ENCODE measurements around the gene RHEBL1. TPM values are rescaled to one million over a fixed set of nuclear protein-coding genes. Genes with fewer than 3 reads are reported as not detected.

The RHEBL1 gene
- total RNA-seq, 4 donors from 2014 or later, result 0.46 to 0.71 TPM; not detected in 2

GRCh38 chr12:49043856-49044258 lies 25.9 kb downstream of the RHEBL1 start:
- in situ Hi-C loops (cut with MboI; ENCODE audit: low sequenced_read_pairs in 4 of 4) (no loop called here), intact Hi-C loops (cut with DNase I; ENCODE audit: low total_unique reads) (loop anchor here (2.0 kb wide), 1 partner anchor 47 kb away; no protein-coding TSS in a partner anchor)
- H3K36me3 ChIP-seq, result peaks cover 0 to 99% of the 10 kb centered on the region in 2 donors
- ATAC-seq (peak in 1 of 2 donors; percentile 80), DNase-seq (peak in 1 of 2 donors; percentile 61)
- no peaks in the 10 kb centered on the region for H3K27me3 ChIP-seq
- peak; percentile 37 to 69 (median 52) for TF ChIP-seq CTCF (IDR thresholded peaks at IDR 0.05 in 4 of 5, conservative IDR thresholded peaks at IDR 0.05 in 1 of 5)
- no peak for TF ChIP-seq POLR2A (IDR thresholded peaks at IDR 0.05)
- no peak overlapping the region for H3K27ac ChIP-seq
- H3K4me1 ChIP-seq, result no peaks in the 10 kb centered on the region
- no peak overlapping the region for H3K4me3 ChIP-seq
- H3K9me3 ChIP-seq, result no peaks in the 10 kb centered on the region

GRCh38 chr12:49043241-49043640 lies 26.5 kb downstream of the RHEBL1 start:
- DNase-seq (no peak), ATAC-seq (no peak)
- Histone ChIP-seq H3K27ac (peak overlapping the region in 1 of 4 donors; percentile 10), H3K4me3 (no peak overlapping the region), H3K4me1 (no peaks in the 10 kb centered on the region), H3K27me3 (no peaks in the 10 kb centered on the region), H3K36me3 (peaks cover 0 to 99% of the 10 kb centered on the region in 2 donors), H3K9me3 (no peaks in the 10 kb centered on the region)
- TF ChIP-seq CTCF (IDR thresholded peaks at IDR 0.05 in 4 of 5, conservative IDR thresholded peaks at IDR 0.05 in 1 of 5) (no peak), POLR2A (IDR thresholded peaks at IDR 0.05) (no peak)
- in situ Hi-C loops (cut with MboI; ENCODE audit: low sequenced_read_pairs in 4 of 4), result no loop called here
- intact Hi-C loops (cut with DNase I; ENCODE audit: low total_unique reads), result loop anchor here (2.0 kb wide), 1 partner anchor 46 kb away; no protein-coding TSS in a partner anchor

GRCh38 chr12:49041881-49042484 lies 27.8 kb downstream of the RHEBL1 start:
- H3K4me3 ChIP-seq, result no peak overlapping the region
- ATAC-seq, result peak in 1 of 2 donors; percentile 21
- TF ChIP-seq POLR2A (IDR thresholded peaks at IDR 0.05) (no peak), CTCF (IDR thresholded peaks at IDR 0.05 in 4 of 5, conservative IDR thresholded peaks at IDR 0.05 in 1 of 5) (no peak)
- H3K27me3 ChIP-seq, result no peaks in the 10 kb centered on the region
- in situ Hi-C loops (cut with MboI; ENCODE audit: low sequenced_read_pairs in 4 of 4) (no loop called here), intact Hi-C loops (cut with DNase I; ENCODE audit: low total_unique reads) (loop anchor here (2.0 kb wide), 1 partner anchor 45 kb away; no protein-coding TSS in a partner anchor)
- H3K27ac ChIP-seq, result no peak overlapping the region
- peaks cover 0 to 100% of the 10 kb centered on the region in 2 donors for H3K36me3 ChIP-seq
- no peaks in the 10 kb centered on the region for H3K9me3 ChIP-seq
- no peak for DNase-seq
- H3K4me1 ChIP-seq, result no peaks in the 10 kb centered on the region

GRCh38 chr12:49041036-49041880 lies 28.5 kb downstream of the RHEBL1 start:
- H3K4me3 ChIP-seq, result no peak overlapping the region
- no peaks in the 10 kb centered on the region for H3K4me1 ChIP-seq
- TF ChIP-seq POLR2A (IDR thresholded peaks at IDR 0.05) (no peak), CTCF (IDR thresholded peaks at IDR 0.05 in 4 of 5, conservative IDR thresholded peaks at IDR 0.05 in 1 of 5) (no peak)
- DNase-seq, result no peak
- peak in 1 of 2 donors; percentile 6 for ATAC-seq
- no peak overlapping the region for H3K27ac ChIP-seq
- H3K9me3 ChIP-seq, result no peaks in the 10 kb centered on the region
- no peaks in the 10 kb centered on the region for H3K27me3 ChIP-seq
- intact Hi-C loops (cut with DNase I; ENCODE audit: low total_unique reads) (no loop called here), in situ Hi-C loops (cut with MboI; ENCODE audit: low sequenced_read_pairs in 4 of 4) (no loop called here)
- peaks cover 0 to 99% of the 10 kb centered on the region in 2 donors for H3K36me3 ChIP-seq

Measured in gastrocnemius medialis (tissue), 4 donors.